ENCODE results near the gene ZSCAN4. TPM values are rescaled to one million over a fixed set of nuclear protein-coding genes. Genes with fewer than 3 reads are reported as not detected.

ZSCAN4 gene
- polyA plus RNA-seq, 1 of the 3 experiments (the other 2 are of a cell fraction) = not detected

DNA sequence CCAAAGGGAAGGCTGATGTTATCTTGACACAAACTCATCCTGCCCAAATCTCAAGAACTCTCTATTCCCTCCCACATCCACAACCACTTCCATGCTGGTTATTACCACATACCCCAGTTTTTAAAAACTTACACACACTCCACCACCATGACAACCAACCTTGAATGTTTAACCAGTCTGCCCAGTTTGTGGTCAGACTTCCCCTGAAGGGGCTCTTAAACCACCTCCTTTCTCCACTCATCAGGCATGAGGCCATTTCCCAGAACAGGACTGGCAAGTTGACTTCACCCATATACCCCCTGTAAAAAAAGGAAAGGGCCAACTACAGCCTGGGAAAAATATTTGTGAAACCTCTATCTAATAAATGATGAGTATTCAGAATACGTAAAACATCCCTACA lies 12.4 kb upstream of the ZSCAN4 start:
- no peaks in the 10 kb centered on the region for H4K20me1 ChIP-seq (ENCODE audit: insufficient read depth)
- no peaks in the 10 kb centered on the region for H3F3A ChIP-seq (replicated peaks; ENCODE audit: insufficient read depth)
- no peak overlapping the region for H2AFZ ChIP-seq (ENCODE audit: low read depth)
- H3K27ac ChIP-seq (ENCODE audit: low read depth in 2 of 2, low read length in 1 of 2) = no peak overlapping the region
- ChIA-PET CTCF (no interaction called here), POLR2A (no interaction called here)
- H3K79me2 ChIP-seq (ENCODE audit: insufficient read depth) = no peaks in the 10 kb centered on the region
- no peaks in the 10 kb centered on the region for H3K36me3 ChIP-seq (replicated peaks in 1 of 2; ENCODE audit: control insufficient read depth in 1 of 2, insufficient read depth in 2 of 2, low read length in 1 of 2)
- H3K4me3 ChIP-seq (ENCODE audit: low read depth in 2 of 2, low read length in 1 of 2) = no peak overlapping the region
- H3K27me3 ChIP-seq (ENCODE audit: insufficient read depth) = no peaks in the 10 kb centered on the region
- TF ChIP-seq, protein P1, sequence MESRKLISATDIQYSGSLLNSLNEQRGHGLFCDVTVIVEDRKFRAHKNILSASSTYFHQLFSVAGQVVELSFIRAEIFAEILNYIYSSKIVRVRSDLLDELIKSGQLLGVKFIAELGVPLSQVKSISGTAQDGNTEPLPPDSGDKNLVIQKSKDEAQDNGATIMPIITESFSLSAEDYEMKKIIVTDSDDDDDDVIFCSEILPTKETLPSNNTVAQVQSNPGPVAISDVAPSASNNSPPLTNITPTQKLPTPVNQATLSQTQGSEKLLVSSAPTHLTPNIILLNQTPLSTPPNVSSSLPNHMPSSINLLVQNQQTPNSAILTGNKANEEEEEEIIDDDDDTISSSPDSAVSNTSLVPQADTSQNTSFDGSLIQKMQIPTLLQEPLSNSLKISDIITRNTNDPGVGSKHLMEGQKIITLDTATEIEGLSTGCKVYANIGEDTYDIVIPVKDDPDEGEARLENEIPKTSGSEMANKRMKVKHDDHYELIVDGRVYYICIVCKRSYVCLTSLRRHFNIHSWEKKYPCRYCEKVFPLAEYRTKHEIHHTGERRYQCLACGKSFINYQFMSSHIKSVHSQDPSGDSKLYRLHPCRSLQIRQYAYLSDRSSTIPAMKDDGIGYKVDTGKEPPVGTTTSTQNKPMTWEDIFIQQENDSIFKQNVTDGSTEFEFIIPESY (IDR thresholded peaks at IDR 0.05; ENCODE audit: borderline replicate concordance, low read depth) = no peak
- no peak for TF ChIP-seq FOXM1 (IDR thresholded peaks at IDR 0.05; ENCODE audit: low read depth)
- no peak for TF ChIP-seq POLR2AphosphoS5 (IDR thresholded peaks at IDR 0.05; ENCODE audit: low read depth, low read length)
- no peak for TF ChIP-seq FOXJ3 (CRISPR knock-in tag; IDR thresholded peaks at IDR 0.05)
- TF ChIP-seq SMC3 (IDR thresholded peaks at IDR 0.05; ENCODE audit: low read depth, low read length) = no peak
- TF ChIP-seq MXI1 (IDR thresholded peaks at IDR 0.05; ENCODE audit: low read depth, low read length) = no peak
- TF ChIP-seq MEF2A (IDR thresholded peaks at IDR 0.05; ENCODE audit: borderline replicate concordance, low read depth) = no peak
- TF ChIP-seq USF1 (IDR thresholded peaks at IDR 0.05; ENCODE audit: borderline replicate concordance, low read depth) = no peak
- TF ChIP-seq GATA2 (CRISPR knock-in tag; IDR thresholded peaks at IDR 0.05) = no peak
- TF ChIP-seq RXRA (IDR thresholded peaks at IDR 0.05; ENCODE audit: borderline replicate concordance, low read depth) = no peak
- TF ChIP-seq CHD2 (IDR thresholded peaks at IDR 0.05; ENCODE audit: low read length, partially characterized antibody) = no peak
- no peak for TF ChIP-seq EP300 (IDR thresholded peaks at IDR 0.05; ENCODE audit: borderline replicate concordance in 1 of 2, low read depth in 1 of 2, low read length in 1 of 2)
- DNase-seq = no peak
- H3K4me2 ChIP-seq = no peak overlapping the region
- no peaks in the 10 kb centered on the region for H3K9me2 ChIP-seq
- H3K9me3 ChIP-seq = no peaks in the 10 kb centered on the region
- 11% methylated on average over 1 of the region's 1 CpG for WGBS (ENCODE audit: low lambda C conversion rate)
- H3K4me1 ChIP-seq (ENCODE audit: control insufficient read depth in 1 of 2, insufficient read depth in 2 of 2, low read depth in 1 of 2, low read length in 1 of 2) = no peaks in the 10 kb centered on the region
- no peak overlapping the region for H3K9ac ChIP-seq

DNA sequence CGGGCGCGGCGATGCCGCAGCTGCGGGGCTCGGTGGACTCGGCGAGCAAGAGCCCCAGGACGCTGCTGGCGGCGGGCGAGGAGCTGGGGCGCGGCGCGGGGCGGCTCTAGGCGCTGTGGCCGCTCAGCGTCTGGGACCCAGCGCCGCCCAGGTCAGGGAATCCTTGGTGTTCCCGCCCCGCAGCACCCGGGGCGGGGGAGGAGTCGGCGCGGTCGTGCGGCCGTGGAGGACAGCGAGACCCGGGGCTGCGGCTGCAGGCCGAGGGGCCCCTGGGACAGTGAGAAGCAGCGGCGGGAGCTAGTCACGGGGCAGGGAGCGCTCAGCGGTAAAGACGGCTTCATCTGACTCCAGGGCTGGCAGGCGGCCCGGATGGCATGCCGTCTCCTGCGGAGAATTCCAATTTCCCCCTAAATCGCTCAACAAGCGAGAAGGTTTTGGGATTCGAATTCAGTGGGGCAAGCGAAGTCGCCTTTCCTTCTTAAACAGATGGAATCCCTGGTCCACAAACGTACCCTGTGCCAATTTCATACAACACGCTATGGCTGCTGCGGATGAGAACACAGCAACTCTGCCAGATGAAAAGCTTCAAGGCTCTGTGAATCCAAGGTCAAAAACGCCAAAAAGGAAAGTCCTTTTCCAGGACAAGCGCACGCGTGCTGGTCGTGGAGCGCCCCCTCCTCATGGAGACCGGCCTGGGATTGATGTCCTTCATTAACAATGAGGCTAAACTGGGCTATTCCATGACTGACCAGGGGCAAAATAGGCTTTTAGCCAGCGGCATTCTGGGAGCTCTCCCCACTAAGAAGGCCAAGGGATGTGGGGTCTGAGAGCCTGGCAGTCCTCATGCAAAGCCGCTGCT lies 4.2 kb upstream of the ZSCAN4 start:
- H3K27ac ChIP-seq (ENCODE audit: low read depth in 2 of 2, low read length in 1 of 2) = peak overlapping the region in 1 of 2 experiments; percentile 56; a peak in 2 of 4 replicates

More for the DNA sequence above, 4.2 kb upstream of the ZSCAN4 start:
- Histone ChIP-seq H3K4me1 (ENCODE audit: control insufficient read depth in 1 of 2, insufficient read depth in 2 of 2, low read depth in 1 of 2, low read length in 1 of 2) (peaks cover 0 to 6% of the 10 kb centered on the region in 2 experiments; a peak in 1 of 4 replicates), H3K4me2 (peak overlapping the region; percentile 83), H3K36me3 (replicated peaks in 1 of 2; ENCODE audit: control insufficient read depth in 1 of 2, insufficient read depth in 2 of 2, low read length in 1 of 2) (no peaks in the 10 kb centered on the region), H3K79me2 (ENCODE audit: insufficient read depth) (no peaks in the 10 kb centered on the region), H2AFZ (ENCODE audit: low read depth) (peak overlapping the region; percentile 100), H3F3A (replicated peaks; ENCODE audit: insufficient read depth) (no peaks in the 10 kb centered on the region), H3K27me3 (ENCODE audit: insufficient read depth) (no peaks in the 10 kb centered on the region), H3K9me2 (no peaks in the 10 kb centered on the region), H4K20me1 (ENCODE audit: insufficient read depth) (no peaks in the 10 kb centered on the region), H3K4me3 (ENCODE audit: low read depth in 2 of 2, low read length in 1 of 2) (peak overlapping the region; percentile 55 to 71), H3K9me3 (no peaks in the 10 kb centered on the region), H3K9ac (peak overlapping the region; percentile 38; the same call in 1 of the 2 replicates)
- POLR2A ChIA-PET = interaction anchor here (0.6 to 1.5 kb wide), 5 partner anchors 15 to 338 kb away, joined by 3 to 5 read pairs (median 3); partner anchors contain the start of genes ZNF551, ZNF606 and ZNF776
- WGBS (ENCODE audit: low lambda C conversion rate) = 6% methylated on average over 21 of the region's 64 CpGs
- TF ChIP-seq RFX5 (IDR thresholded peaks at IDR 0.05; ENCODE audit: low read length) = no peak
- peak; percentile 48; the same call in 1 of the 2 replicates for TF ChIP-seq MAX (IDR thresholded peaks at IDR 0.05; ENCODE audit: low read depth)
- no peak for TF ChIP-seq ELF1 (IDR thresholded peaks at IDR 0.05)
- peak; percentile 25 for TF ChIP-seq CHD2 (IDR thresholded peaks at IDR 0.05; ENCODE audit: low read length, partially characterized antibody)
- TF ChIP-seq NFIC (IDR thresholded peaks at IDR 0.05; ENCODE audit: borderline replicate concordance) = peak; percentile 26; the same call in 1 of the 2 replicates
- 0 out of 2 replicates have a peak, but pooled peaks have one; percentile 24 for TF ChIP-seq MXI1 (IDR thresholded peaks at IDR 0.05; ENCODE audit: low read depth, low read length)
- TF ChIP-seq RAD21 (IDR thresholded peaks at IDR 0.05; ENCODE audit: low read length) = peak; percentile 2; the same call in 1 of the 2 replicates
- TF ChIP-seq FOSL2 (IDR thresholded peaks at IDR 0.05; ENCODE audit: borderline replicate concordance, low read depth) = no peak
- no peak for TF ChIP-seq NRF1 (IDR thresholded peaks at IDR 0.05; ENCODE audit: low read depth, low read length)
- TF ChIP-seq MEF2A (IDR thresholded peaks at IDR 0.05; ENCODE audit: borderline replicate concordance, low read depth) = no peak
- TF ChIP-seq USF1 (IDR thresholded peaks at IDR 0.05; ENCODE audit: borderline replicate concordance, low read depth) = peak; percentile 54
- no peak for TF ChIP-seq TEAD4 (IDR thresholded peaks at IDR 0.05; ENCODE audit: borderline replicate concordance, insufficient read depth)
- CTCF ChIA-PET = interaction anchor here (1.2 kb wide), 1 partner anchor 17 kb away, joined by 3 read pairs; the partner anchor contains the start of gene ZNF551
- peak; percentile 89 for DNase-seq

All from SK-N-SH (cell line).